ENCODE results near the gene ITPRID1.

Gene ITPRID1

GRCh38 chr7:31642681-31643115 lies 128.8 kb downstream of the ITPRID1 start:
- no peak for DNase-seq

- no peak for DNase-seq
These were observed 133.1 kb downstream of the ITPRID1 start for GRCh38 chr7:31646942-31647341.

GRCh38 chr7:31647511-31647910 lies 133.6 kb downstream of the ITPRID1 start:
- DNase-seq: no peak

GRCh38 chr7:31648288-31648687 lies 134.4 kb downstream of the ITPRID1 start:
- DNase-seq: no peak

GRCh38 chr7:31648880-31649279 lies 135.0 kb downstream of the ITPRID1 start:
- no peak for DNase-seq

GRCh38 chr7:31651234-31652062 lies 137.6 kb downstream of the ITPRID1 start:
- no peak for DNase-seq

GRCh38 chr7:31652063-31652326 lies 138.1 kb downstream of the ITPRID1 start:
- DNase-seq: no peak

GRCh38 chr7:31663072-31663471 lies 149.2 kb downstream of the ITPRID1 start:
- DNase-seq: no peak

- DNase-seq: no peak
These were observed 151.0 kb downstream of the ITPRID1 start for GRCh38 chr7:31664890-31665289.

GRCh38 chr7:31665546-31665945 lies 151.7 kb downstream of the ITPRID1 start:
- DNase-seq: no peak

- no peak for DNase-seq
These were observed 155.6 kb downstream of the ITPRID1 start for GRCh38 chr7:31669461-31669860.

GRCh38 chr7:31679574-31680305 lies 165.8 kb downstream of the ITPRID1 start:
- DNase-seq: no peak

GRCh38 chr7:31683445-31684225 lies 169.7 kb downstream of the ITPRID1 start:
- no peak for DNase-seq

- no peak for DNase-seq
These were observed 173.3 kb downstream of the ITPRID1 start, which contains the start of gene PPP1R17 for GRCh38 chr7:31687024-31687748. TSS of gene PPP1R17 (plus strand) at chr7:31687215. CDS start at chr7:31692442, 5,227 bp downstream.

GRCh38 chr7:31688372-31688771 lies 174.5 kb downstream of the ITPRID1 start:
- DNase-seq: no peak

GRCh38 chr7:31688996-31689395 lies 175.1 kb downstream of the ITPRID1 start:
- DNase-seq: no peak

- no peak for DNase-seq
These were observed 177.0 kb downstream of the ITPRID1 start for GRCh38 chr7:31690935-31691334.

GRCh38 chr7:31692451-31692850 lies 178.6 kb downstream of the ITPRID1 start:
- DNase-seq: no peak

- DNase-seq: no peak
These were observed 179.0 kb downstream of the ITPRID1 start for GRCh38 chr7:31692871-31693270.

- no peak for DNase-seq
These were observed 182.1 kb downstream of the ITPRID1 start for GRCh38 chr7:31695859-31696614.

- no peak for DNase-seq
These were observed 185.2 kb downstream of the ITPRID1 start for GRCh38 chr7:31699050-31699449.

- DNase-seq: no peak
These were observed 188.5 kb downstream of the ITPRID1 start for GRCh38 chr7:31702354-31702753.
